Activated T-cell treated with anti-CD3 and anti-CD28 coated beads for 1 hour (primary cell): ENCODE results near the gene KCNJ9.

ENCODE experiments used
- DNase-seq: peaks from one replicate; pipeline ENCODE4 v3.0.0-alpha.2; 2020; ENCODE audit warnings: low read depth

The KCNJ9 gene

GRCh38 chr1:160087118-160087662 is 5.9 kb downstream of the KCNJ9 start:
- no peak for DNase-seq

DNA sequence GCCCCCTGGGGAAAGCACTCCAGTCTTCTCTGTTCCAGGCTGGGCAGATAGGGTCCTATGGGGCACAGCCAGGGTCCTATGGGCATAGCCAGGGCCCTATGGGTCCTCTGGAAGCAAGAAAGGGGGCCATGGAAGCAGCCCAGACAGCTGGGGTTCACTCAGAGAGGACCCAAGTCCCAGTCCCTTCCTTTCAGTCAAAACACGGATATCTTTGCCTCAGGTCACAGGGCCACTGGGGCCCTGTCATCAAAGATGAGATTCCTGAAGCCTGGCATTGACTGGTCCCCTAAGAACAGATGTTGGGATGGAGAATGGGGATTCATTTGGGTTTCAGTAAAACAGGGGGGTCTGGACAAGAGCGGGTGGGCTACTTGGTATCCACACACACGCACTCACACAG is 8.5 kb downstream of the KCNJ9 start:
- no peak for DNase-seq

DNA sequence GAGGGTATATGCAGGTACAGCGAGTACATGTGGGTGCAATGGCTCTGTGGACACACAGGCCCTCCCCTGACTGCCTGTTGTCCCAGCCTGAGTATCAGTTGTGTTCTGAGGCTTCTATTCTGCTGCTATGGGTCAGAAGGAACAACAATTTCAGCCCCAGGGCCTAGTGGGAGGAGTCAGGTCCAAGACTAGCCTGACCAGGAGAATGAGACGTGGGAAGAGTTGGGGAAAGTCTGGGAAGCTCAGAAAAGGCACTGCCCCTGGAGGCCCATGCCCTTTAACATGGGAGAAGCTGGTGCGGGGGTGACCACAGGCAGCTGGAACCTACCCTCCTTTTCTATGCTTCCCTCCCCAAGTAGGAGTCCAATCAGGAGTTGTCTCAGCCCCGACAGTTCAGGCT is 9.4 kb downstream of the KCNJ9 start:
- no peak for DNase-seq

- DNase-seq: no peak
Measured at GRCh38 chr1:160091666-160092223, 10.4 kb downstream of the KCNJ9 start.

DNA sequence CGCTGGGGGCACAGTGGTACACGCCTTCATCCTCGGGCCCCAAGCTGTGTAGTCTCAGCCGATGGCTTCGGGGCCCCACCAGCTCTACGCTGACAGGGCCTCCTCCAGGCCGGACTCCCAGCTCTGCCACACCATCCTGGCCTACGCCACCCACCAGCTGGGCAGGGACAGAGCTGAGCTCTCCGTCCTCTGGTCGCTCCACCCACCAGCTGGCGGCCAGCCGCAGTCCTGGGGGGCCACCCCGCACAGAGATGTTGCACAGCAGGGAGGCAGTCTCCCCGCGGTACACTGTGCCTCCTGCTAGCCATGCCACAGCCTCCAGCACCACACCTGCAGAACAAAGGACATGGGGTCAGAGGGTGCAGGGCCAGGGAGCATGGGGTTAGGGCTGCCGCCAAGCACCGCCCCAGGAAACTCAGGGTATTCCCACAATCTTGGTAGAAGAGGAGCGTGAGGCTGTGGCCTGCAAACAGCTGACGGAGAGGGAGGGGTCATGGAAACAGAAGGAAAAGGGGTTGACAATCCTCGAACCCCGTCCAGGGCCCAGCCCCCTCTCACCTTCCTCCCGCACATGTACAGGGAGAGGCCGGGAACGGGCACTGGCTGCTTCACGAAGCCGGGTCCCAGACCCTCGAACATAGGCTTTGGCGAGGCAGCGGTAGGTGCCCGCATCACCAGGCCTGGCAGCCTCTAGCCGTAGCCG is 11.2 kb downstream of the KCNJ9 start:
- DNase-seq: no peak

GRCh38 chr1:160093069-160093395 is 11.7 kb downstream of the KCNJ9 start:
- no peak for DNase-seq

- DNase-seq: no peak
Measured at GRCh38 chr1:160093624-160094290, 12.4 kb downstream of the KCNJ9 start.

DNA sequence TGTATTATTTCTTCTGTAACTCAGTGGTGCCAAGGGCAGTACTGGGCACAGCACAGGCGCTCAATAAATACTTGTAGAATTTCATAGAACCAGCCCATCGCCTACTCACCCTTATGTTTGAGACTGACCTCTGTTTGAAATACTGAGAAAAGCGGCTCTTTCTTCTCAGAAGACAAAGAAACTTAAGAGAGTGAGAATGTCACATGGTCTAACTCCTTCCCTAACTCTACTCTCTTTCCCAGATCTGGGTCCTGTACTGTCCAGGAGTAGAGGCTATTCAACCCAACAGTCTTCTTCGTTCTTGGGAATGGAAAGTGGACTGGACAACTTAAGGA is 12.9 kb downstream of the KCNJ9 start:
- no peak for DNase-seq

DNA sequence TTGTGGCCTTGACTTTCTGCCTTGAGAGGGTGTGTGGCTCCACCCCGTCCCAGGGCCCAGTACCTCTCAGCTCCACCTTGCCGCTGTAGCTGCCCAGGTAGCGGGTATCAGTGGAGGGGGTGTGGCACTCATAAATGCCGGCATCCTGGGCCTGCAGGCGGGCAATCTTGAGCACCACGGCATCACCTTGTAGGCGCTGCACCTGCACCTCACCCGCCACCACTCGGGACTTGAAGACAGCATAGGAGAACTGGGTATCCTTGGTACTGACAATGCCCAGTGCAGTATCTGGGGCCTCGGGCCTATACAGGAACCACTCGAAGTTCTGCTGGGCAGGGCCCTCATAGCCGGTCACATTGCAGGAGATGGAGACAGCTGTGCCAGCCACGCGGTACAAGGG is 13.5 kb downstream of the KCNJ9 start:
- DNase-seq: no peak

DNA sequence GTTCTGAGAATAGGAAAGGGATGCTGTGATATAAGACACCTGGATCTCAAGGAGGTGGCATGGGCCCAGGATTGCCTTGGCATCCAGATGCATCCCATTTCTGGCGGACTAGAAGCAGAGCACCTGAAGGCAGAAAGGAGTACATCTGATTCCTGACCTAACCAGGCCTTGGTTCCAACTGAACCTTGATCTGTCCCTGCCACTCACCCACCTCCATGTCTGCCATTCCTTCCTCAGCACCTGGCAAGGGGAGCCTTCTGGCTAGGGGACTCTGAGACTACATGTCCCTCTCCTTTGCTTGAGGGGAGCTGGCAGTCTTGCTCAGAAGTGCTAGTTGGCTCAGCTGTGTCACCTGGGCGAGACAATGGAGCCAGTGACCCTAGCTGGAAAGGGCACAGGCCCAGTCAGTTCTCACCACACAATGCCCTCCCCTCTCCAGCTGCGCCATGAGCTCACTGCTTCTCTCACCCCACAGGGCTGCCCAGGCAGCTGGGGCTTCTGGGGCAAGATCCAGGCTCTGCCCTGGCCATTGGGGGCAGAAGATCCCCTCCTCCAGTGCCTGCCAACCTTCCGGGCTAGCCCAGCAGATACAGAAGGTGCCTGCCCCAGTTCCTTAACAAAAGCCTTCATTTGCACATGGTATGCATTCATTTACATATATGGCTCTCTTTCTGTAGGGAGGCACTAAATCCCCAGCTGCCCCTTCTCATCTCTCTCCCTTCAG is 14.2 kb downstream of the KCNJ9 start:
- DNase-seq: no peak

GRCh38 chr1:160096274-160097116 is 15.2 kb downstream of the KCNJ9 start:
- no peak for DNase-seq

- no peak for DNase-seq
Measured at GRCh38 chr1:160097151-160097910, 16.0 kb downstream of the KCNJ9 start.

DNA sequence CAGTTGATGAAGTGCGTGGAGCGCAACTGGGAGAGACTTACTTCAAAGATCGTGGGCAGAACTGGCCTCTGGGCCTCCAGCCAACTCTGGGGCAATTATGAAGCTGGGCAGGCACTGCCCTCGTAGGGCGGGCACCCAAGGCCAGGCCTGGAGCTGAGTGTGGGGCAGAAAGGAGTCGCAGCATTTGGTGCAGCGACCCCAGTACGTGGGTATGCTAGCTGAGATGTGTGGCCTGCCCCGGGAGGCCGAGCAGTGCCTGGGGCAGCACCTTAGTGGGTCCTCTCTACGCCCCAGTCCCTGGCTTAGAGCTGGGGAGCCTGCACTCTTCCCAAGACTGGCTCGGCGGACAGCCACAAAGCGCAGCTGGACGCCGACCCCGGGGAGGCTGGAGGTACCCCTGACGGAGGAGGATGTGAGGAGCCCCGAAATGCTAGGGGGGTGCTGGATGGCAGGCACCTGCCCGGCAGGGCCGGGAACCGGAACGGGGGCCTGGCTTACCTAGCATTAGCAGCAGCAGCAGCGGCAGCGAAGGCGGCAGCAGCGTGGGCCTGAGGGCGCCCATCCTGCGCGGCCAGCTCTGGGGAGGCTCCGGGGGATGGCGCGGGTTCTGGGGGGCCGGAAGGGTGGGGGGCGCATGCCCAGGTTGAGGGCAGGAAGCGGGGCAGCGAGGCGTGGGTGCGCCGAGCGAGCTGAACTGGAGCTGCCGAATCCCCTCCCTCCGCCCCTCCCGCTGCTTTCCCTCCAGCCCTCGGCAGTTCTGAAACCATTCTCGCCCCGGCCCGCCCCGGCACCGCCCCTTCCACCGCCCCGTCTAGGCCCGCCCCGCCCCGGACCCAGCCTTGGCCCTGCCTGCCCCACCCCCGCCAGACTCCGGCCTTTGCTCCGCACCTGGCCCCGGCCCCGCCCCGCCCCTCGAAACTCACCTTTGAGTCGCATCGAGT is 16.8 kb downstream of the KCNJ9 start, which contains the start of gene IGSF8:
Gene IGSF8, minus strand, starts transcription at position 709 of the 941 bp plus-strand sequence. Its CDS starts 147 bp downstream, at position 562.
- peak; percentile 95 for DNase-seq

DNA sequence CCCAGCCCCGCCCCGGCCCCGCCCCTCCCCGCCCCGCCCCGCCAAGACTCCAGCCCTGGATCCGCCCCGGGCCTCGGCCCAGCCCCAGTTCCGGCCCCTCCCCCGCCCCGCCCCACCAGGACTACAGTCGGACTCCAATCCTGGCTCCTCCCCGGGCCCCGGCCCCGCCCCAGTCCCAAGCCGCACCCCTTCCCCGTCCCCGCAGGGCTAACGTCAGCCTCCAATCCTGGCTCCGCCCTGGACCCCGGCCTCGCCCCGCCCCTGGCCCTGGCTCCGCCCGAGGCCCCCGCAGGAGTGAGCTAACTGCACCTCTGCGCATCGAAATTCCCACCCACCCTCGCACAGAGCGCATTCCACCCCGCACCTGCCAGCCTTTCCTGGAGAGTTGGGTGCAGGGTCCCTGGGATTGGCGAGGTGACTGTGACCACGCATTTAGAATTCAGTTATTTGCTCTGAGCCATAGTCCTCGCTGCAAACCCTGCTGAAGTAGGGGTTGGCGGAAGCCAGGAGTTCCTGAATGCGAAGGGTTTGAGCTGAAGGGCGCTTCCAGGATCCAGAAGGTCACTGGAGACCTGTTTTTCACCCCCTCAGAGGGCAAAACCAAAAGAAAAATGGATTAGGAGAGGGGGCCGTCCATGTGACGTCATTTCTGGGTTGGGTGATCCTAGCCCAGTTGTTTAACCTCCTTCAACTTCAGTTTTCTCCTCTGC is 17.7 kb downstream of the KCNJ9 start:
- DNase-seq: peak; percentile 99

- no peak for DNase-seq
Measured at GRCh38 chr1:160099716-160100375, 18.5 kb downstream of the KCNJ9 start.

- peak; percentile 59 for DNase-seq
Measured at GRCh38 chr1:160101037-160101716, 19.8 kb downstream of the KCNJ9 start.

- DNase-seq: no peak
Measured at GRCh38 chr1:160101717-160102522, 20.6 kb downstream of the KCNJ9 start.
